Hepatocyte (in vitro differentiated cells): Measurements from ENCODE around the gene KIF11. TPM values are rescaled to one million over a fixed set of nuclear protein-coding genes. Genes with fewer than 3 reads are reported as not detected.

Experiments
- DNase-seq: peaks from one replicate; pipeline ENCODE4 v3.0.0-alpha.2; 2016; ENCODE audit warnings: low spot score
- H2AFZ ChIP-seq: fragments of 200-600 bp; sonication (generic); 2 replicates; pipeline ENCODE4 v1.6.0; 2016; ENCODE audit warnings: antibody characterized with exemption, mild to moderate bottlenecking
- H3K27ac ChIP-seq: fragments of 200-600 bp; sonication (generic); 2 replicates; pipeline ENCODE4 v1.5.1; 2016; ENCODE audit warnings: mild to moderate bottlenecking
- H3K27me3 ChIP-seq: fragments of 200-600 bp; sonication (generic); 2 replicates; pipeline ENCODE4 v1.6.1; 2016
- H3K36me3 ChIP-seq: fragments of 200-600 bp; sonication (generic); replicated peaks from 2 replicates; pipeline ENCODE4 v1.5.1; 2016; ENCODE audit warnings: low read depth; ENCODE audit not compliant: insufficient read depth
- H3K4me1 ChIP-seq: fragments of 200-600 bp; sonication (generic); 2 replicates; pipeline ENCODE4 v1.5.1; 2016; ENCODE audit warnings: mild to moderate bottlenecking, moderate library complexity; ENCODE audit not compliant: insufficient read depth
- H3K4me2 ChIP-seq: fragments of 200-600 bp; sonication (generic); 2 replicates; pipeline ENCODE4 v1.6.0; 2016
- H3K4me3 ChIP-seq: fragments of 200-600 bp; sonication (generic); 2 replicates; pipeline ENCODE4 v1.5.1; 2016; ENCODE audit warnings: mild to moderate bottlenecking
- H3K79me2 ChIP-seq: fragments of 200-600 bp; sonication (generic); 2 replicates; pipeline ENCODE4 v1.6.0; 2017; ENCODE audit warnings: mild to moderate bottlenecking
- H3K9me2 ChIP-seq: fragments of 200-600 bp; sonication (generic); replicated peaks from 2 replicates; pipeline ENCODE4 v1.6.0; 2017; ENCODE audit warnings: mild to moderate bottlenecking; ENCODE audit not compliant: insufficient read depth
- H3K9me3 ChIP-seq: fragments of 200-600 bp; sonication (generic); 2 replicates; pipeline ENCODE4 v1.5.1; 2016; ENCODE audit warnings: low read depth, mild to moderate bottlenecking
- H4K20me1 ChIP-seq: fragments of 200-600 bp; sonication (generic); 2 replicates; pipeline ENCODE4 v1.6.0; 2016; ENCODE audit warnings: mild to moderate bottlenecking; ENCODE audit not compliant: insufficient read depth, poor library complexity, severe bottlenecking
- EZH2 ChIP-seq: fragments of 200-600 bp; sonication (generic); IDR thresholded peaks from 2 replicates; pipeline ENCODE4 v1.6.1; 2016; ENCODE audit warnings: antibody characterized with exemption, mild to moderate bottlenecking, borderline replicate concordance
- EZH2phosphoT487 ChIP-seq: fragments of 200-600 bp; sonication (generic); IDR thresholded peaks from one replicate; pipeline ENCODE4 v1.6.1; 2018; ENCODE audit warnings: antibody characterized with exemption, mild to moderate bottlenecking, low read depth, moderate library complexity; ENCODE audit not compliant: unreplicated experiment, severe bottlenecking
- WGBS: methylation state at CpG from one replicate; pipeline ENCODE4 v1.1.6; 2016; ENCODE audit warnings: low lambda C conversion rate; ENCODE audit errors: missing lambda C conversion rate; 5-methylcytosine and 5-hydroxymethylcytosine counted together
- polyA plus RNA-seq: library from polyadenylated mRNA; unstranded; fragments of >200 nt; fragmentation: Nextera tagmentation; extraction: Ambion mirVana; gene quantifications from 2 replicates; pipeline ENCODE4 v1.2.1, GENCODE V29; 2016
- small RNA-seq: library from RNA; depleted of rRNA; stranded (forward); fragments of <200 nt; gene quantifications from one replicate; pipeline ENCODE3, GENCODE V24; 2014
- total RNA-seq: library from RNA; depleted of rRNA; stranded (reverse); fragments of >200 nt; gene quantifications from 2 replicates; pipeline ENCODE4 v1.2.3, GENCODE V29; 2014
- TF ChIP-seq, protein P1 (sequence below): fragments of 200-600 bp; sonication (generic); IDR thresholded peaks from 2 replicates; pipeline ENCODE4 v1.5.1; 2016; ENCODE audit warnings: antibody characterized with exemption, mild to moderate bottlenecking; ENCODE audit not compliant: poor library complexity

The KIF11 gene
- total and polyA plus RNA-seq, 2 experiments from 2014 or later, result 3.2 to 9.2 TPM

DNA sequence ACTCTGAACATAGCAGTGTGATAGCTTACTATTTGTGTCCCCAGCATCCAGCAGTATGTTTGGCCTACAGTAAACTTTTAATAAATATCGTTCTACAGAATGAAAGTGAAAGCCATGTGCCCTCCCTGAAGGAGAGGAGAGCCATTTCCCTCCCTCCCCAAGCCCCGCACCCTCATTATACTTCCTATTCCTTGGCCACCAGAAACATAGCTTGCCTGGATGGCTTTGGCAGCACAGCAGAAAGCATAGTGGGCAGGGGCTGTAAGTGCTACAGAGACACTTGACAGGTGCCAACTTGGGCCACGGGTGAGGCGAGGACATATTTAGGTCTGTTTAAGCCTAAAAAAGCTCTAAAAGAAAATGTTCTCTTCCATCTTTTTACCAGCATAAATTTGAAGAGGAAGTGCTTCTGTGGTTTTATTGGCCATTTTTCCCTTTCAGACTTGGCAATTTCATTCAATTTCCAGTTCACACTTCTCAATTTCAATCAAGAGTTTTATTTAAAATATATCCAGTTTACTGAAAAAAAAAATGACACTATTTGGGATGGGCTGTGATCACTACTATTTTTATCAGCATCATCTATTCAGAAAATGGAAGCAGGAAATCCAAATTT is 109.5 kb downstream of the KIF11 start:
- H3K27me3 ChIP-seq, result peaks cover 39% of the 10 kb centered on the region
- peaks cover 7% of the 10 kb centered on the region for H3K4me1 ChIP-seq
- no peak overlapping the region for H3K27ac ChIP-seq
- no peaks in the 10 kb centered on the region for H3K9me3 ChIP-seq
- TF ChIP-seq EZH2 (no peak), EZH2phosphoT487 (no peak)
- TF ChIP-seq, protein P1, sequence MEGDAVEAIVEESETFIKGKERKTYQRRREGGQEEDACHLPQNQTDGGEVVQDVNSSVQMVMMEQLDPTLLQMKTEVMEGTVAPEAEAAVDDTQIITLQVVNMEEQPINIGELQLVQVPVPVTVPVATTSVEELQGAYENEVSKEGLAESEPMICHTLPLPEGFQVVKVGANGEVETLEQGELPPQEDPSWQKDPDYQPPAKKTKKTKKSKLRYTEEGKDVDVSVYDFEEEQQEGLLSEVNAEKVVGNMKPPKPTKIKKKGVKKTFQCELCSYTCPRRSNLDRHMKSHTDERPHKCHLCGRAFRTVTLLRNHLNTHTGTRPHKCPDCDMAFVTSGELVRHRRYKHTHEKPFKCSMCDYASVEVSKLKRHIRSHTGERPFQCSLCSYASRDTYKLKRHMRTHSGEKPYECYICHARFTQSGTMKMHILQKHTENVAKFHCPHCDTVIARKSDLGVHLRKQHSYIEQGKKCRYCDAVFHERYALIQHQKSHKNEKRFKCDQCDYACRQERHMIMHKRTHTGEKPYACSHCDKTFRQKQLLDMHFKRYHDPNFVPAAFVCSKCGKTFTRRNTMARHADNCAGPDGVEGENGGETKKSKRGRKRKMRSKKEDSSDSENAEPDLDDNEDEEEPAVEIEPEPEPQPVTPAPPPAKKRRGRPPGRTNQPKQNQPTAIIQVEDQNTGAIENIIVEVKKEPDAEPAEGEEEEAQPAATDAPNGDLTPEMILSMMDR, result no peak
- H3K79me2 ChIP-seq, result no peaks in the 10 kb centered on the region
- no peaks in the 10 kb centered on the region for H3K36me3 ChIP-seq
- H3K9me2 ChIP-seq, result no peaks in the 10 kb centered on the region
- no peak for DNase-seq
- no peak overlapping the region for H2AFZ ChIP-seq
- H3K4me3 ChIP-seq, result no peak overlapping the region
- no peak overlapping the region for H3K4me2 ChIP-seq
- H4K20me1 ChIP-seq, result no peaks in the 10 kb centered on the region
- WGBS, result 76% methylated on average over 4 of the region's 4 CpGs

Small RNA genes lying within 50 kb of the gene (small RNA-seq; reads per million reads assigned to genes)
- gene RN7SL644P, result not detected

Other genes starting within 250 kb of the KIF11 start
- gene IDE, start 19.0 kb upstream of the KIF11 start, total RNA-seq, result 35.9 and 39.7 TPM in 2 replicates
- gene IDE, start 19.0 kb upstream of the KIF11 start, polyA plus RNA-seq, result 15.1 and 16.6 TPM in 2 replicates
- gene HHEX, start 96.8 kb downstream of the KIF11 start, total RNA-seq, result 13.0 and 15.1 TPM in 2 replicates
- 14.2 and 18.4 TPM in 2 replicates for gene HHEX, start 96.8 kb downstream of the KIF11 start, polyA plus RNA-seq